HepG2 (cell line): ENCODE data around the gene HEXIM1. TPM values are rescaled to one million over a fixed set of nuclear protein-coding genes. Genes with fewer than 3 reads are reported as not detected.

ENCODE experiments used
- FOXA3 ChIP-seq: IDR thresholded peaks from 2 replicates; pipeline ENCODE4 v1.6.1; 2016; ENCODE audit warnings: missing genetic modification reagents, missing compliant biosample characterization
- MATR3 ChIP-seq: sonication (generic); formaldehyde crosslinking; IDR thresholded peaks from 2 replicates; pipeline ENCODE4 v1.4.0; 2020; ENCODE audit warnings: missing genetic modification reagents
- PAX8 ChIP-seq: sonication (generic); formaldehyde crosslinking; IDR thresholded peaks from 2 replicates; pipeline ENCODE4 v1.8.0; 2022; ENCODE audit warnings: mild to moderate bottlenecking, missing genetic modification reagents, borderline replicate concordance
- PRMT3 ChIP-seq: sonication (generic); formaldehyde crosslinking; IDR thresholded peaks from 2 replicates; pipeline ENCODE4 v1.8.1; 2022; ENCODE audit warnings: low read depth, mild to moderate bottlenecking, moderate library complexity, missing genetic modification reagents, borderline replicate concordance
- SETDB1 ChIP-seq: sonication (generic); formaldehyde crosslinking; IDR thresholded peaks from 2 replicates; pipeline ENCODE4 v1.5.1; 2020; ENCODE audit warnings: missing genetic modification reagents, mild to moderate bottlenecking, borderline replicate concordance
- SNRNP70 ChIP-seq: fragments of 200-400 bp; formaldehyde crosslinking; IDR thresholded peaks from 2 replicates; pipeline ENCODE4 v1.6.1; 2017; ENCODE audit warnings: mild to moderate bottlenecking, low read depth, low read length, moderate library complexity
- YEATS4 ChIP-seq: sonication (generic); formaldehyde crosslinking; IDR thresholded peaks from 2 replicates; pipeline ENCODE4 v1.4.0; 2020; ENCODE audit warnings: missing genetic modification reagents, borderline replicate concordance
- ZNF549 ChIP-seq: sonication (generic); formaldehyde crosslinking; IDR thresholded peaks from 2 replicates; pipeline ENCODE4 v1.5.0; 2020; ENCODE audit warnings: missing genetic modification reagents
- ZNF7 ChIP-seq: IDR thresholded peaks from 2 replicates; pipeline ENCODE4 v1.6.1; 2016; ENCODE audit warnings: missing biosample characterization, missing genetic modification reagents
- polyA plus RNA-seq, 8 experiments: library from polyadenylated mRNA; depleted of rRNA in 3 of 8; stranded (reverse) in 7 of 8; unstranded in 1 of 8; fragments of >200 nt; fragmentation: Illumina TruSeq in 4 of 8; extraction: Trizol in 4 of 8; gene quantifications; 2 replicates each; pipeline versions ENCODE4 v1.2.1 to v1.2.3, GENCODE V29; 2011 to 2016; ENCODE audit warnings: low read depth in 4 of 8, missing spikeins in 1 of 8, mixed read lengths in 1 of 8; ENCODE audit not compliant: insufficient read depth in 1 of 8
- total RNA-seq, 5 experiments: library from RNA; depleted of rRNA; stranded (reverse); fragments of >200 nt; fragmentation: Illumina TruSeq; extraction: Trizol; gene quantifications; 2 replicates each; pipeline ENCODE4 v1.2.3, GENCODE V29; 2016; ENCODE audit warnings: low read depth in 1 of 5
- TF ChIP-seq, protein P1 (sequence below): sonication (generic); formaldehyde crosslinking; IDR thresholded peaks from 2 replicates; pipeline ENCODE4 v1.5.0; 2020; ENCODE audit warnings: mild to moderate bottlenecking, missing genetic modification reagents, borderline replicate concordance
- TF ChIP-seq, protein P2 (sequence below): sonication (generic); formaldehyde crosslinking; IDR thresholded peaks from 2 replicates; pipeline ENCODE4 v1.5.0; 2020; ENCODE audit warnings: missing genetic modification reagents, mild to moderate bottlenecking, borderline replicate concordance
- TF ChIP-seq, protein P3 (sequence below), 2 experiments: sonication (generic) in 1 of 2; formaldehyde crosslinking in 1 of 2; IDR thresholded peaks; 2 replicates each; pipeline versions ENCODE4 v1.6.1 to v1.9.0; 2014 to 2022; ENCODE audit warnings: antibody characterized with exemption in 1 of 2, borderline replicate concordance in 1 of 2, inconsistent platforms in 1 of 2, low read depth in 1 of 2, missing genetic modification reagents in 1 of 2

The HEXIM1 gene
- total and polyA plus RNA-seq, 2 of the 13 experiments (the other 11 are each of a cell fraction or from before 2014, with no cell fraction given) = 10.5 to 16.6 TPM

DNA sequence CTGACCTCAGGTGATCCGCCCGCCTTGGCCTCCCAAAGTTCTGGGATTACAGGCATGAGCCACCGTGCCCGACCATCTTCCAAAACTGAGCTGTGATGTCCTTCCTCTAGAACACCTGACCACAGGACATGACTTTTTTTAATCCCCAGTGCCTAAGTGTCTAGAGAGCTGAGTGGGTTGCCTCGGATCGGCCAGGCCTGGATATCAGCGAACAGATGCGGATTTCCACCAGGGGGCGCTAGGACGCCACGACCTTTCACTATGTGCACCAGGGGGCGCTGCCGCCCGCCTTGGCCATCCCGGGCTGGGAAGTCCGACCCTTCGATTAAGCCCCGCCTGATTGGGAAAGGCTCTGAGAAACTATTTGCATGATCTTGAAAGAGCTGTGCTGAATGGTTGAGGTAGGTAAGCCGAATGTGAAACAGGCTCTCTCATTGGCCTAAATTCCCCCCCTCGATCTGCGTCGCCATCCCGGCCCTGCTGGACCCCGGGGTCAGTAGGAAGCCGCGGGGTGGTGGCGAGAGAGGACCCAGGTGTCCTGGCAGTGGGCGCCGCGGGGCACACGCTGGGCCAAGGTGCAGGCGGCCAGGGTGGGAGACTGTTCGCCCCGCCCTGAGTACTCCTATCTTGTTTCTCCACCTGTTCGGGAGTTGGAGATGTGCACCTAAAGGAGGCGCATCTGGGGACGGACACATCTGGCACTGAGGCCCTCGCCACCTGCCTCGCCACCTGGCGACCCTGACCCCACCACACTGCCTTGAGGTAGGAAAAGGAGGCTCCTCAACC lies 12.9 kb upstream of the HEXIM1 start, which contains the start of gene ACBD4 (continued):
- TF ChIP-seq, protein P1, sequence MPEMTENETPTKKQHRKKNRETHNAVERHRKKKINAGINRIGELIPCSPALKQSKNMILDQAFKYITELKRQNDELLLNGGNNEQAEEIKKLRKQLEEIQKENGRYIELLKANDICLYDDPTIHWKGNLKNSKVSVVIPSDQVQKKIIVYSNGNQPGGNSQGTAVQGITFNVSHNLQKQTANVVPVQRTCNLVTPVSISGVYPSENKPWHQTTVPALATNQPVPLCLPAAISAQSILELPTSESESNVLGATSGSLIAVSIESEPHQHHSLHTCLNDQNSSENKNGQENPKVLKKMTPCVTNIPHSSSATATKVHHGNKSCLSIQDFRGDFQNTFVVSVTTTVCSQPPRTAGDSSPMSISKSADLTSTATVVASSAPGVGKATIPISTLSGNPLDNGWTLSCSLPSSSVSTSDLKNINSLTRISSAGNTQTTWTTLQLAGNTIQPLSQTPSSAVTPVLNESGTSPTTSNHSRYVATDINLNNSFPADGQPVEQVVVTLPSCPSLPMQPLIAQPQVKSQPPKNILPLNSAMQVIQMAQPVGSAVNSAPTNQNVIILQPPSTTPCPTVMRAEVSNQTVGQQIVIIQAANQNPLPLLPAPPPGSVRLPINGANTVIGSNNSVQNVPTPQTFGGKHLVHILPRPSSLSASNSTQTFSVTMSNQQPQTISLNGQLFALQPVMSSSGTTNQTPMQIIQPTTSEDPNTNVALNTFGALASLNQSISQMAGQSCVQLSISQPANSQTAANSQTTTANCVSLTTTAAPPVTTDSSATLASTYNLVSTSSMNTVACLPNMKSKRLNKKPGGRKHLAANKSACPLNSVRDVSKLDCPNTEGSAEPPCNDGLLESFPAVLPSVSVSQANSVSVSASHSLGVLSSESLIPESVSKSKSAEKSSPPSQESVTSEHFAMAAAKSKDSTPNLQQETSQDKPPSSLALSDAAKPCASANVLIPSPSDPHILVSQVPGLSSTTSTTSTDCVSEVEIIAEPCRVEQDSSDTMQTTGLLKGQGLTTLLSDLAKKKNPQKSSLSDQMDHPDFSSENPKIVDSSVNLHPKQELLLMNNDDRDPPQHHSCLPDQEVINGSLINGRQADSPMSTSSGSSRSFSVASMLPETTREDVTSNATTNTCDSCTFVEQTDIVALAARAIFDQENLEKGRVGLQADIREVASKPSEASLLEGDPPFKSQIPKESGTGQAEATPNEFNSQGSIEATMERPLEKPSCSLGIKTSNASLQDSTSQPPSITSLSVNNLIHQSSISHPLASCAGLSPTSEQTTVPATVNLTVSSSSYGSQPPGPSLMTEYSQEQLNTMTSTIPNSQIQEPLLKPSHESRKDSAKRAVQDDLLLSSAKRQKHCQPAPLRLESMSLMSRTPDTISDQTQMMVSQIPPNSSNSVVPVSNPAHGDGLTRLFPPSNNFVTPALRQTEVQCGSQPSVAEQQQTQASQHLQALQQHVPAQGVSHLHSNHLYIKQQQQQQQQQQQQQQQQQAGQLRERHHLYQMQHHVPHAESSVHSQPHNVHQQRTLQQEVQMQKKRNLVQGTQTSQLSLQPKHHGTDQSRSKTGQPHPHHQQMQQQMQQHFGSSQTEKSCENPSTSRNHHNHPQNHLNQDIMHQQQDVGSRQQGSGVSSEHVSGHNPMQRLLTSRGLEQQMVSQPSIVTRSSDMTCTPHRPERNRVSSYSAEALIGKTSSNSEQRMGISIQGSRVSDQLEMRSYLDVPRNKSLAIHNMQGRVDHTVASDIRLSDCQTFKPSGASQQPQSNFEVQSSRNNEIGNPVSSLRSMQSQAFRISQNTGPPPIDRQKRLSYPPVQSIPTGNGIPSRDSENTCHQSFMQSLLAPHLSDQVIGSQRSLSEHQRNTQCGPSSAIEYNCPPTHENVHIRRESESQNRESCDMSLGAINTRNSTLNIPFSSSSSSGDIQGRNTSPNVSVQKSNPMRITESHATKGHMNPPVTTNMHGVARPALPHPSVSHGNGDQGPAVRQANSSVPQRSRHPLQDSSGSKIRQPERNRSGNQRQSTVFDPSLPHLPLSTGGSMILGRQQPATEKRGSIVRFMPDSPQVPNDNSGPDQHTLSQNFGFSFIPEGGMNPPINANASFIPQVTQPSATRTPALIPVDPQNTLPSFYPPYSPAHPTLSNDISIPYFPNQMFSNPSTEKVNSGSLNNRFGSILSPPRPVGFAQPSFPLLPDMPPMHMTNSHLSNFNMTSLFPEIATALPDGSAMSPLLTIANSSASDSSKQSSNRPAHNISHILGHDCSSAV (CRISPR knock-in tag) = no peak
- no peak for TF ChIP-seq SNRNP70
- no peak for TF ChIP-seq ZNF7 (CRISPR knock-in tag)
- TF ChIP-seq, protein P2, sequence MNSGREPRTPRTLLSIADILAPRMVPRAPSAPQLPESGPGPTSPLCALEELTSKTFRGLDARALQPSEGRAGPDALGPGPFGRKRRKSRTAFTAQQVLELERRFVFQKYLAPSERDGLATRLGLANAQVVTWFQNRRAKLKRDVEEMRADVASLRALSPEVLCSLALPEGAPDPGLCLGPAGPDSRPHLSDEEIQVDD (CRISPR knock-in tag) = peak; percentile 78; the same call in 1 of the 2 replicates
- TF ChIP-seq ZNF549 = no peak
- no peak for TF ChIP-seq SETDB1 (CRISPR knock-in tag)
- peak; percentile 71 for TF ChIP-seq FOXA3
- TF ChIP-seq, protein P3, sequence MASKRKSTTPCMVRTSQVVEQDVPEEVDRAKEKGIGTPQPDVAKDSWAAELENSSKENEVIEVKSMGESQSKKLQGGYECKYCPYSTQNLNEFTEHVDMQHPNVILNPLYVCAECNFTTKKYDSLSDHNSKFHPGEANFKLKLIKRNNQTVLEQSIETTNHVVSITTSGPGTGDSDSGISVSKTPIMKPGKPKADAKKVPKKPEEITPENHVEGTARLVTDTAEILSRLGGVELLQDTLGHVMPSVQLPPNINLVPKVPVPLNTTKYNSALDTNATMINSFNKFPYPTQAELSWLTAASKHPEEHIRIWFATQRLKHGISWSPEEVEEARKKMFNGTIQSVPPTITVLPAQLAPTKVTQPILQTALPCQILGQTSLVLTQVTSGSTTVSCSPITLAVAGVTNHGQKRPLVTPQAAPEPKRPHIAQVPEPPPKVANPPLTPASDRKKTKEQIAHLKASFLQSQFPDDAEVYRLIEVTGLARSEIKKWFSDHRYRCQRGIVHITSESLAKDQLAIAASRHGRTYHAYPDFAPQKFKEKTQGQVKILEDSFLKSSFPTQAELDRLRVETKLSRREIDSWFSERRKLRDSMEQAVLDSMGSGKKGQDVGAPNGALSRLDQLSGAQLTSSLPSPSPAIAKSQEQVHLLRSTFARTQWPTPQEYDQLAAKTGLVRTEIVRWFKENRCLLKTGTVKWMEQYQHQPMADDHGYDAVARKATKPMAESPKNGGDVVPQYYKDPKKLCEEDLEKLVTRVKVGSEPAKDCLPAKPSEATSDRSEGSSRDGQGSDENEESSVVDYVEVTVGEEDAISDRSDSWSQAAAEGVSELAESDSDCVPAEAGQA (IDR thresholded peaks at IDR 0.05; ENCODE audit: low read depth) = peak; percentile 16; the same call in 1 of the 2 replicates
- TF ChIP-seq, protein P3 (CRISPR knock-in tag; IDR thresholded peaks at IDR 0.05; ENCODE audit: borderline replicate concordance) = no peak
- no peak for TF ChIP-seq PRMT3 (CRISPR knock-in tag)
- TF ChIP-seq PAX8 (CRISPR knock-in tag) = peak; percentile 81; the same call in 1 of the 2 replicates
- TF ChIP-seq YEATS4 (CRISPR knock-in tag) = peak; percentile 93
- no peak for TF ChIP-seq MATR3
